Measurements from ENCODE around the gene IER5.
"Not testable (repeated sequence)": the region's sequence is repeated elsewhere in the genome, so short reads cannot be mapped to it uniquely, and the experiment has no call there.

Gene IER5

GRCh38 chr1:181115971-181116370 is 27.5 kb downstream of the IER5 start:
- DNase-seq, result not testable (repeated sequence)

- DNase-seq, result no peak
Observed at GRCh38 chr1:181116819-181117390, 28.4 kb downstream of the IER5 start.

- no peak for DNase-seq
Observed at GRCh38 chr1:181117648-181118449, 29.3 kb downstream of the IER5 start.

GRCh38 chr1:181119093-181119989 is 30.8 kb downstream of the IER5 start:
- DNase-seq, result no peak

- no peak for DNase-seq
Observed at GRCh38 chr1:181120924-181121323, 32.4 kb downstream of the IER5 start.

- DNase-seq, result no peak
Observed at GRCh38 chr1:181121498-181121897, 33.0 kb downstream of the IER5 start.

- no peak for DNase-seq
Observed at GRCh38 chr1:181122222-181122621, 33.7 kb downstream of the IER5 start.

GRCh38 chr1:181123173-181123572 is 34.7 kb downstream of the IER5 start:
- no peak for DNase-seq

GRCh38 chr1:181124291-181124751 is 35.8 kb downstream of the IER5 start:
- no peak for DNase-seq

- DNase-seq, result no peak
Observed at GRCh38 chr1:181126289-181126688, 37.8 kb downstream of the IER5 start.

- no peak for DNase-seq
Observed at GRCh38 chr1:181126871-181127587, 38.5 kb downstream of the IER5 start.

GRCh38 chr1:181127898-181128453 is 39.5 kb downstream of the IER5 start:
- no peak for DNase-seq

GRCh38 chr1:181128592-181129497 is 40.3 kb downstream of the IER5 start:
- no peak for DNase-seq

- DNase-seq, result no peak
Observed at GRCh38 chr1:181129771-181130606, 41.5 kb downstream of the IER5 start.

- no peak for DNase-seq
Observed at GRCh38 chr1:181131255-181131941, 42.9 kb downstream of the IER5 start.

GRCh38 chr1:181133441-181133951 is 45.0 kb downstream of the IER5 start:
- no peak for DNase-seq

GRCh38 chr1:181133969-181134418 is 45.5 kb downstream of the IER5 start:
- no peak for DNase-seq

GRCh38 chr1:181134543-181135436 is 46.3 kb downstream of the IER5 start:
- DNase-seq, result no peak

GRCh38 chr1:181135437-181135731 is 46.9 kb downstream of the IER5 start:
- no peak for DNase-seq
